Stomach (tissue), 9 donors: Measurements from ENCODE around the gene TRAK1. TPM values are rescaled to one million over a fixed set of nuclear protein-coding genes. Genes with fewer than 3 reads are reported as not detected.
A peak's percentile ranks its signal among the peaks of the same experiment; 100 is the strongest.

ENCODE experiments used
- DNase-seq, 2 donors: peaks; one replicate each; pipeline versions ENCODE4 v3.0.0 to v3.0.0-alpha.2; 2013 to 2019
- H3K27ac ChIP-seq, 5 donors: fragments of 200-600 bp in 4 of 5; sonication (generic) in 4 of 5; one replicate each; pipeline ENCODE4 v1.5.1; 2013 to 2019; ENCODE audit warnings: mild to moderate bottlenecking in 1 of 5, moderate library complexity in 1 of 5
- H3K27me3 ChIP-seq, 3 donors: fragments of 200-600 bp; sonication (generic); one replicate each; pipeline ENCODE4 v1.5.1; 2017 to 2019; ENCODE audit warnings: mixed run types in 1 of 3
- H3K36me3 ChIP-seq, 4 donors: fragments of 200-600 bp; sonication (generic); 1 replicate in 3 of 4; 2 replicates in 1 of 4; pipeline ENCODE4 v1.5.1; 2016 to 2019
- H3K4me1 ChIP-seq, 4 donors: fragments of 200-600 bp; sonication (generic); one replicate each; pipeline ENCODE4 v1.5.1; 2016 to 2019
- H3K4me3 ChIP-seq, 4 donors: fragments of 200-600 bp; sonication (generic) in 3 of 4; one replicate each; pipeline ENCODE4 v1.5.1; 2016 to 2019; ENCODE audit warnings: mild to moderate bottlenecking in 1 of 4
- H3K9me3 ChIP-seq, 4 donors: fragments of 200-600 bp; sonication (generic); one replicate each; pipeline ENCODE4 v1.5.1; 2016 to 2019
- EP300 ChIP-seq: sonication (generic); formaldehyde crosslinking; IDR thresholded peaks from one replicate; pipeline ENCODE4 v1.6.1; 2017; ENCODE audit warnings: antibody characterized with exemption
- POLR2A ChIP-seq, 4 donors: fragments of 450-650 bp; IDR thresholded peaks; one replicate each; pipeline ENCODE4 v1.6.1; 2016; ENCODE audit warnings: antibody characterized with exemption in 4 of 4, control low read depth in 2 of 4, mild to moderate bottlenecking in 1 of 4, moderate library complexity in 1 of 4
- POLR2AphosphoS5 ChIP-seq, 3 donors: sonication (generic); formaldehyde crosslinking; IDR thresholded peaks; one replicate each; pipeline ENCODE4 v1.6.1; 2016; ENCODE audit warnings: antibody characterized with exemption in 3 of 3
- WGBS, 5 donors: extraction: QIAGEN DNeasy Blood & Tissue Kit in 3 of 5; methylation state at CpG; one replicate each; pipeline versions ENCODE4 v1.1.5 to v1.1.7; 2013 to 2018; 5-methylcytosine and 5-hydroxymethylcytosine counted together
- intact Hi-C: fragments of 100-400 bp; cut with DNase I; formaldehyde crosslinking; loops from one replicate; pipeline ENCODE4 v1.15.1; 2023; ENCODE audit warnings: low total_unique reads
- polyA plus RNA-seq, 3 donors: library from polyadenylated mRNA; stranded (reverse); fragments of 200-250 nt; gene quantifications; one replicate each; pipeline ENCODE4 v1.2.3, GENCODE V29; 2013
- total RNA-seq, 5 donors: library from RNA; depleted of rRNA; stranded (reverse); fragments of >200 nt; gene quantifications; one replicate each; pipeline versions ENCODE4 v1.1.0 to v1.2.3, GENCODE V29; 2014 to 2016
- TF ChIP-seq, protein P1 (sequence below), 7 experiments: fragments of 450-650 bp in 4 of 7; fragments of 200-600 bp in 3 of 7; sonication (generic) in 3 of 7; IDR thresholded peaks; one replicate each; pipeline ENCODE4 v1.5.1; 2016 to 2019; ENCODE audit warnings: antibody characterized with exemption in 7 of 7, control low read depth in 2 of 7, mild to moderate bottlenecking in 1 of 7
- donor health status: healthy with polysubstance abuse.
- donor health status: Bipolar disorder and iron deficiency.
- donor health status: healthy.

TRAK1 gene
- total and polyA plus RNA-seq, 8 donors: 17.2 to 328 (median 86.0) TPM

DNA sequence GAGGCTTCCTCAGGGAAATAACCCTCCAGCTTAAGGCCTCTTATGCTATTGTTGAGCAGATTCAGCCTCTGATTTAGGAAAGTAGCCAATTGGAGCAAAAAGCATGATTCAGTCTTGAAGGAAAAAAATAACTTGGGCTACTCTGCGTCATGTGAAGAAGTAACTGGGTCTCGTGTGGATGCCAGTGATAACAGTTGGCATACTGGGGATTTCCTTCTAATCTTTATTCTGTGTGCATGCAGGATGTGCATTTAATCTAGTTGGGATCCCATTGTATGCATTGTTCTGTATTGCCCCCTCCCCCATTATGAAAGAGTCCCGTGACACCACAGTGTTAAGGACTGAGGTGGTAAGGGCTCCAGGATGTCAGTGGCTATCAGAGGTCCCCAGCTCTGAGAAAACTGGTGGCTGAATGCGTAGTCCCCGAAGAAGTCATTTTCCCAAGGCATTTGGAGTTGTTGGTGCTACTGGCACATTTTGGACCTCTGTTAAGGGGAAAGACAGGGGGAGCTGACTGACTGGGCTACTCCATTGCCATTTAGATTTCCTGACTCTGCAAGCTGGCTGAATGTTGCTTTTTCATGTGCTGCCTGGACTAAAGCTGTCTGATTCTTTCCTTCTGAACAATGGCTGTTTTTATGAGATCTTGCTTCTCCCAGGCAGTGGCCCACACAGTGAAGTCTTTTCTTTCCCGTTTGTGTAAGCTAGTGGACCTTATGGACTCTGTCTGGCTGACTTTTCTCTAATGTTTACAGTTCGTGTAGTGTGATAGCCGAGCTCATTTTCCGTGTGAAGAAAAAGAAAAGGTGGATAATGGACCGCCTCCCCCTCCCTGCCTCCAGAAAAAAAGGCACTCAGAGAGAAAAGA is 38.4 kb upstream of the TRAK1 start:
- TF ChIP-seq POLR2A (IDR thresholded peaks at IDR 0.05): no peak
- TF ChIP-seq POLR2AphosphoS5 (IDR thresholded peaks at IDR 0.05): peak in 1 of 3 donors; percentile 10
- Histone ChIP-seq H3K4me1 (peaks cover 26 to 70% (median 43%) of the 10 kb centered on the region in 4 donors), H3K4me3 (peak overlapping the region in 2 of 4 donors; percentile 1 to 17), H3K9me3 (no peaks in the 10 kb centered on the region), H3K36me3 (no peaks in the 10 kb centered on the region), H3K27ac (peak overlapping the region; percentile 77 to 92 (median 86)), H3K27me3 (no peaks in the 10 kb centered on the region)
- WGBS, 5 donors: 17 to 31% (median 24%) methylated on average over 10 of the region's 10 CpGs
- intact Hi-C loops: no loop called here
- peak in 1 of 2 donors; percentile 86 for DNase-seq

DNA sequence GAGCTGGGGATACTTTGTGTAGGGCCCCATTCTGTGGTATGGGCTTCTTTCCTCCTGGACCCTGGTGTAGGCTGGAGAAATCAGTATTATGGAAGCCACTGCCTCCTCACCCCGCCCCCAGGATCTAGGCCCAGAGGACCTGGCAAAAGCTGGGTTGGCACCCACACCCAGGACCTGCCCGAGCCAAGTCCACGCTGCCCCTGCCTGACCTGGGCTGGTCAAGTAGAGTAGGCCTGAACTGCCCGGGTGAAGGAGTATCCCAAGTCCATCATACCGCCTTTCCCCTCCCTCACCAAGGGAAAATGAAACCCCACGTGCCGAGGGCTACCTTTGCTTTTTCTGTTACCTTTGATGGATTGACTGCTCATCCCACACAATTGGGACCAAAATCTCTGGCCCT is 37.7 kb upstream of the TRAK1 start:
- WGBS, 5 donors: 31 to 57% (median 35%) methylated on average over 7 of the region's 7 CpGs
- H3K9me3 ChIP-seq: no peaks in the 10 kb centered on the region
- peak overlapping the region in 1 of 4 donors; percentile 17 for H3K4me3 ChIP-seq
- H3K36me3 ChIP-seq: no peaks in the 10 kb centered on the region
- H3K4me1 ChIP-seq: peaks cover 26 to 66% (median 42%) of the 10 kb centered on the region in 4 donors
- intact Hi-C loops: no loop called here
- peak overlapping the region; percentile 77 to 92 (median 86) for H3K27ac ChIP-seq
- TF ChIP-seq, protein P1, sequence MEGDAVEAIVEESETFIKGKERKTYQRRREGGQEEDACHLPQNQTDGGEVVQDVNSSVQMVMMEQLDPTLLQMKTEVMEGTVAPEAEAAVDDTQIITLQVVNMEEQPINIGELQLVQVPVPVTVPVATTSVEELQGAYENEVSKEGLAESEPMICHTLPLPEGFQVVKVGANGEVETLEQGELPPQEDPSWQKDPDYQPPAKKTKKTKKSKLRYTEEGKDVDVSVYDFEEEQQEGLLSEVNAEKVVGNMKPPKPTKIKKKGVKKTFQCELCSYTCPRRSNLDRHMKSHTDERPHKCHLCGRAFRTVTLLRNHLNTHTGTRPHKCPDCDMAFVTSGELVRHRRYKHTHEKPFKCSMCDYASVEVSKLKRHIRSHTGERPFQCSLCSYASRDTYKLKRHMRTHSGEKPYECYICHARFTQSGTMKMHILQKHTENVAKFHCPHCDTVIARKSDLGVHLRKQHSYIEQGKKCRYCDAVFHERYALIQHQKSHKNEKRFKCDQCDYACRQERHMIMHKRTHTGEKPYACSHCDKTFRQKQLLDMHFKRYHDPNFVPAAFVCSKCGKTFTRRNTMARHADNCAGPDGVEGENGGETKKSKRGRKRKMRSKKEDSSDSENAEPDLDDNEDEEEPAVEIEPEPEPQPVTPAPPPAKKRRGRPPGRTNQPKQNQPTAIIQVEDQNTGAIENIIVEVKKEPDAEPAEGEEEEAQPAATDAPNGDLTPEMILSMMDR (IDR thresholded peaks at IDR 0.05): no peak
- TF ChIP-seq POLR2AphosphoS5 (IDR thresholded peaks at IDR 0.05) (no peak), POLR2A (IDR thresholded peaks at IDR 0.05) (no peak), EP300 (no peak)
- peak in 1 of 2 donors; percentile 77 for DNase-seq
- H3K27me3 ChIP-seq: no peaks in the 10 kb centered on the region

DNA sequence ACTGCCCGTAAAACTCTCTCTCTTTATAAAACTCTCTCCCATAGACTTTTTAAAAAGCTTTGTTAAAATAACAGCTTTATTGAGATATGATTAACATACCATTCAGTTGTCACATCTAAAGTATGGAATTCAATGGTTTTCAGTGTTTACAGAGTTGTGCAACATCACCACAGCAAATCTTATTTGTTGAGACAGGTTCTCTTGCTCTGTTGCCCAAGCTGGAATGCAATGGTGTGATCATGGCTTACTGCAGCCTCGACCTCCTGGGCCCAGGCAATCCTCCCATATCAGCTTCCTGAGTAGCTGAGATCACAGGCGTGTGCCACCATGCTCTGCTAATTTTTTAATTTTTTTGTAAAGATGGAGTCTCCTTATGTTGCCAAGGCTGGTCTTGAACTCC is 35.9 kb upstream of the TRAK1 start:
- 89 to 91% (median 90%) methylated on average over 3 of the region's 3 CpGs for WGBS, 5 donors

DNA sequence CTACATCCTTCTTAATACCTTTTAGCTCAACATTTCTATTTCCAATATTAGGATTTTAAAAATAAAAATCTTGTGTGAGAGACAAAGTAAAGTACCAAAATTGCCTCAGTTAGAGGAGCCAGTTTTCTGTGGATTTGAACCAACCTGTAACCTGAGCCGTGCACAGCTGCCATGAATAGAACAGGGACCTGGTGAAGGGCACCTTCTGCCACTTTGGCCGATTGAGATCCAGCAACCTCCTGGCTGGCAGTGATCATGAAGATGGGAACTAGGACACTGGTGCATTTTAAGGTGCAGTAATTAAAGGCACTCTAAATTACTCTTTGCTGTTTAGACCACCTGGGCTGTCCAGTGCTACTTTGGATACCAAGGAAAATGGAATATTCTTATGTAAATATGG is 34.3 kb upstream of the TRAK1 start:
- H3K27me3 ChIP-seq: no peaks in the 10 kb centered on the region
- H3K9me3 ChIP-seq: no peaks in the 10 kb centered on the region
- no peak for DNase-seq
- no peak for TF ChIP-seq POLR2A (IDR thresholded peaks at IDR 0.05)
- TF ChIP-seq POLR2AphosphoS5 (IDR thresholded peaks at IDR 0.05): no peak
- TF ChIP-seq EP300: no peak
- TF ChIP-seq, protein P1 (IDR thresholded peaks at IDR 0.05): no peak
- no peaks in the 10 kb centered on the region for H3K36me3 ChIP-seq
- peaks cover 17 to 60% (median 44%) of the 10 kb centered on the region in 4 donors for H3K4me1 ChIP-seq
- WGBS, 5 donors: 70 to 91% (median 83%) methylated on average over 2 of the region's 2 CpGs
- no peak overlapping the region for H3K27ac ChIP-seq
- intact Hi-C loops: no loop called here
- no peak overlapping the region for H3K4me3 ChIP-seq

More for the DNA sequence above, 35.9 kb upstream of the TRAK1 start:
- Histone ChIP-seq H3K4me1 (peaks cover 26 to 59% (median 43%) of the 10 kb centered on the region in 4 donors), H3K9me3 (no peaks in the 10 kb centered on the region), H3K27me3 (no peaks in the 10 kb centered on the region), H3K27ac (peak overlapping the region in 1 of 5 donors; percentile 88), H3K4me3 (no peak overlapping the region), H3K36me3 (no peaks in the 10 kb centered on the region)
- intact Hi-C loops: no loop called here
- no peak for TF ChIP-seq POLR2A (IDR thresholded peaks at IDR 0.05)
- TF ChIP-seq, protein P1 (IDR thresholded peaks at IDR 0.05): no peak
- no peak for TF ChIP-seq POLR2AphosphoS5 (IDR thresholded peaks at IDR 0.05)
- TF ChIP-seq EP300: no peak
- no peak for DNase-seq
